Panc1 (cell line): Measurements from ENCODE around the gene HOPX. TPM values are rescaled to one million over a fixed set of nuclear protein-coding genes. Genes with fewer than 3 reads are reported as not detected.
"Not testable (repeated sequence)": the region's sequence is repeated elsewhere in the genome, so short reads cannot be mapped to it uniquely, and the experiment has no call there.

ENCODE experiments used
- ATAC-seq: fragments of 200-7000 bp; cut with Tn5 transposase; 2 replicates; pipeline ENCODE4 v1.9.1; 2020; ENCODE audit warnings: mild to moderate bottlenecking, moderate library complexity
- BruUV-seq: library from RNA; stranded (reverse); fragments of 400-500 nt; replicated peaks from 2 replicates; lab custom pipeline; 2021; lab: Mats Ljungman, UMichigan
- CTCF ChIA-PET: fragments of 300-600 bp; sonication (Branson Sonifier 250); formaldehyde crosslinking; loops from one replicate; lab custom pipeline; 2022; ENCODE audit warnings: antibody characterized with exemption; lab: Charles Lee
- POLR2A ChIA-PET: fragments of 300-600 bp; sonication (Branson Sonifier 250); formaldehyde crosslinking; loops from one replicate; lab custom pipeline; 2022; ENCODE audit warnings: antibody characterized with exemption; lab: Charles Lee
- DNase-seq: peaks from one replicate; pipeline ENCODE4 v3.0.0-alpha.2; 2010; ENCODE audit warnings: low read depth, low spot score
- H3K27ac ChIP-seq: 2 replicates; pipeline ENCODE4 v1.5.1; 2011; ENCODE audit warnings: mild to moderate bottlenecking, low read length, inconsistent platforms
- H3K27me3 ChIP-seq: fragments of 200-500 bp; sonication (Bioruptor generic); 2 replicates; pipeline ENCODE4 v1.6.0; 2014; ENCODE audit warnings: low read length, inconsistent platforms; ENCODE audit not compliant: control insufficient read depth, insufficient read depth
- H3K36me3 ChIP-seq: fragments of 200-500 bp; sonication (Bioruptor generic); 2 replicates; pipeline ENCODE4 v1.5.1; 2014; ENCODE audit warnings: inconsistent platforms, mild to moderate bottlenecking, low read length, moderate library complexity; ENCODE audit not compliant: control insufficient read depth, insufficient read depth
- H3K4me1 ChIP-seq: 2 replicates; pipeline ENCODE4 v1.5.1; 2011; ENCODE audit warnings: inconsistent platforms, mild to moderate bottlenecking, low read length, moderate library complexity; ENCODE audit not compliant: control insufficient read depth, insufficient read depth
- H3K4me3 ChIP-seq, 2 experiments: 2 replicates each; pipeline ENCODE4 v1.5.1; 2011 to 2012; ENCODE audit warnings: low read depth in 2 of 2, low read length in 2 of 2, mild to moderate bottlenecking in 2 of 2, inconsistent platforms in 1 of 2, moderate library complexity in 1 of 2
- H3K9me3 ChIP-seq: fragments of 200-500 bp; sonication (Bioruptor generic); 2 replicates; pipeline ENCODE4 v1.5.1; 2014; ENCODE audit warnings: low read depth, mild to moderate bottlenecking, inconsistent platforms, low read length, moderate library complexity; ENCODE audit not compliant: control insufficient read depth, insufficient read depth
- CTCF ChIP-seq: fragments of 450-650 bp; IDR thresholded peaks from 2 replicates; pipeline ENCODE4 v1.5.1; 2017; ENCODE audit warnings: mild to moderate bottlenecking
- POLR2AphosphoS5 ChIP-seq: IDR thresholded peaks from 2 replicates; pipeline ENCODE4 v1.6.1; 2012; ENCODE audit warnings: mild to moderate bottlenecking, low read depth, low read length, moderate library complexity
- SIN3A ChIP-seq: IDR thresholded peaks from 2 replicates; pipeline ENCODE4 v1.6.1; 2012; ENCODE audit warnings: low read depth, mild to moderate bottlenecking, low read length, moderate library complexity, borderline replicate concordance; ENCODE audit not compliant: insufficient read depth
- TCF7L2 ChIP-seq: IDR thresholded peaks from 2 replicates; pipeline ENCODE4 v1.6.1; 2011; ENCODE audit warnings: mild to moderate bottlenecking, low read depth, low read length, inconsistent platforms
- in situ Hi-C: cut with HindIII; loops from 2 replicates; pipeline ENCODE4 v1.10.0; 2016; ENCODE audit warnings: low sequenced_read_pairs, low pct_unique_long_range_greater_than_20kb
- intact Hi-C: fragments of 100-400 bp; cut with micrococcal nuclease; formaldehyde crosslinking; loops from one replicate; pipeline ENCODE4 v1.10.0; 2022; ENCODE audit not compliant: unreplicated experiment
- total RNA-seq: library from RNA; stranded (reverse); gene quantifications from one replicate; pipeline ENCODE4 v1.2.1, GENCODE V29; 2021; ENCODE audit not compliant: unreplicated experiment
- TF ChIP-seq, protein P1 (sequence below), 2 experiments: IDR thresholded peaks; 2 replicates each; pipeline ENCODE4 v1.6.1; 2011 to 2012; ENCODE audit warnings: low read depth in 2 of 2, control low read depth in 1 of 2, low read length in 1 of 2, mild to moderate bottlenecking in 1 of 2, moderate library complexity in 1 of 2; ENCODE audit not compliant: insufficient read depth in 1 of 2

Gene HOPX
- total RNA-seq, 1 experiment from 2014 or later = not detected

- ChIA-PET POLR2A (no interaction called here), CTCF (no interaction called here)
- H3K4me3 ChIP-seq = no peak overlapping the region
- intact Hi-C loops (no loop called here), in situ Hi-C loops (no loop called here)
- ATAC-seq = no peak
- no peaks in the 10 kb centered on the region for H3K9me3 ChIP-seq
- no peaks in the 10 kb centered on the region for H3K4me1 ChIP-seq
- BruUV-seq = no TSS peak
- TF ChIP-seq CTCF (no peak), POLR2AphosphoS5 (no peak), TCF7L2 (no peak)
- TF ChIP-seq, protein P1, sequence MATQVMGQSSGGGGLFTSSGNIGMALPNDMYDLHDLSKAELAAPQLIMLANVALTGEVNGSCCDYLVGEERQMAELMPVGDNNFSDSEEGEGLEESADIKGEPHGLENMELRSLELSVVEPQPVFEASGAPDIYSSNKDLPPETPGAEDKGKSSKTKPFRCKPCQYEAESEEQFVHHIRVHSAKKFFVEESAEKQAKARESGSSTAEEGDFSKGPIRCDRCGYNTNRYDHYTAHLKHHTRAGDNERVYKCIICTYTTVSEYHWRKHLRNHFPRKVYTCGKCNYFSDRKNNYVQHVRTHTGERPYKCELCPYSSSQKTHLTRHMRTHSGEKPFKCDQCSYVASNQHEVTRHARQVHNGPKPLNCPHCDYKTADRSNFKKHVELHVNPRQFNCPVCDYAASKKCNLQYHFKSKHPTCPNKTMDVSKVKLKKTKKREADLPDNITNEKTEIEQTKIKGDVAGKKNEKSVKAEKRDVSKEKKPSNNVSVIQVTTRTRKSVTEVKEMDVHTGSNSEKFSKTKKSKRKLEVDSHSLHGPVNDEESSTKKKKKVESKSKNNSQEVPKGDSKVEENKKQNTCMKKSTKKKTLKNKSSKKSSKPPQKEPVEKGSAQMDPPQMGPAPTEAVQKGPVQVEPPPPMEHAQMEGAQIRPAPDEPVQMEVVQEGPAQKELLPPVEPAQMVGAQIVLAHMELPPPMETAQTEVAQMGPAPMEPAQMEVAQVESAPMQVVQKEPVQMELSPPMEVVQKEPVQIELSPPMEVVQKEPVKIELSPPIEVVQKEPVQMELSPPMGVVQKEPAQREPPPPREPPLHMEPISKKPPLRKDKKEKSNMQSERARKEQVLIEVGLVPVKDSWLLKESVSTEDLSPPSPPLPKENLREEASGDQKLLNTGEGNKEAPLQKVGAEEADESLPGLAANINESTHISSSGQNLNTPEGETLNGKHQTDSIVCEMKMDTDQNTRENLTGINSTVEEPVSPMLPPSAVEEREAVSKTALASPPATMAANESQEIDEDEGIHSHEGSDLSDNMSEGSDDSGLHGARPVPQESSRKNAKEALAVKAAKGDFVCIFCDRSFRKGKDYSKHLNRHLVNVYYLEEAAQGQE (IDR thresholded peaks at IDR 0.05; ENCODE audit: insufficient read depth in 1 of 2, low read depth in 2 of 2, low read length in 1 of 2) = no peak
- H3K36me3 ChIP-seq = no peaks in the 10 kb centered on the region
- peaks cover 2% of the 10 kb centered on the region; the same call in 1 of the 2 replicates for H3K27me3 ChIP-seq
- no peak overlapping the region for H3K27ac ChIP-seq
- no peak for DNase-seq
Measured at GRCh38 chr4:56606385-56606784, 74.7 kb downstream of the HOPX start.

DNA sequence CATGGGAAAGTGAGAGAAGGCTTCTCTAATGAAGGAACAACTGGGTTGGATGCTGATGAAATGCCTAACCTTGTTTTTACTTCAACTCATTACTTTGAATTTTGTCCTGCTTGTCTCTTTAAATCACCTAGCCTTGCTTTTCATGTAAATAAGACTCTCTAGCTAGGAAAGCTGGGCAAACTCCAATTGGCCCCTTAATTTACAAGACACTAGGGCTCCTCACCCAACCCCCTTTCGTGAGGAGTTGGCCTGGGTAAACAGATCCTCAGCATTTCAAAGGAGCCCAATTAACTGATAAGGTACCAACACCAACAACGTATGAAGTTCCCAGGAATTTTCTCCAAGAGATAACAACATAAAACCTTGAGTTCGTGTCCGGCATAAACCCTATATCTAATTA, 75.6 kb downstream of the HOPX start:
- POLR2A ChIA-PET, CTCF ChIA-PET, H3K4me1 ChIP-seq, BruUV-seq, ATAC-seq, H3K27ac ChIP-seq, H3K27me3 ChIP-seq, in situ Hi-C loops, H3K4me3 ChIP-seq, intact Hi-C loops, H3K9me3 ChIP-seq, H3K36me3 ChIP-seq, DNase-seq: not testable (repeated sequence)

GRCh38 chr4:56603297-56603696, 77.8 kb downstream of the HOPX start:
- POLR2A ChIA-PET = no interaction called here
- BruUV-seq = no TSS peak
- DNase-seq (no peak), ATAC-seq (no peak)
- Histone ChIP-seq H3K36me3 (no peaks in the 10 kb centered on the region), H3K4me3 (no peak overlapping the region), H3K27me3 (no peaks in the 10 kb centered on the region), H3K4me1 (no peaks in the 10 kb centered on the region), H3K27ac (no peak overlapping the region), H3K9me3 (no peaks in the 10 kb centered on the region)
- TF ChIP-seq POLR2AphosphoS5 = no peak
- no peak for TF ChIP-seq SIN3A
- TF ChIP-seq TCF7L2 = no peak
- CTCF ChIA-PET = no interaction called here
- intact Hi-C loops = no loop called here
- in situ Hi-C loops = no loop called here

Other genes starting within 250 kb of the HOPX start
- 38.3 TPM for gene PPAT, start 245.7 kb downstream of the HOPX start, total RNA-seq
- 135 TPM for gene PAICS, start 245.0 kb downstream of the HOPX start, total RNA-seq
- 82.4 TPM for gene SRP72, start 213.7 kb downstream of the HOPX start, total RNA-seq
- 0.41 TPM for gene ARL9, start 175.5 kb downstream of the HOPX start, total RNA-seq
- gene SPINK2, start 140.4 kb upstream of the HOPX start, total RNA-seq = not detected
- gene REST, start 226.6 kb upstream of the HOPX start, total RNA-seq = 38.8 TPM